Fibroblast of lung (primary cell): ENCODE data around the gene STPG1.

Experiments used
- EZH2 ChIP-seq: IDR thresholded peaks from 2 replicates; pipeline ENCODE4 v1.5.1; 2012; ENCODE audit warnings: low read length, control low read depth, mild to moderate bottlenecking; ENCODE audit errors: missing control alignments
- TF ChIP-seq, protein P1 (sequence below), 2 donors: IDR thresholded peaks in 1 of 2; conservative IDR thresholded peaks in 1 of 2; 1 replicate in 1 of 2; 2 replicates in 1 of 2; pipeline ENCODE4 v1.5.1; 2011 to 2012; ENCODE audit warnings: low read length in 2 of 2, control low read depth in 1 of 2, inconsistent platforms in 1 of 2, low read depth in 1 of 2, mild to moderate bottlenecking in 1 of 2

DNA sequence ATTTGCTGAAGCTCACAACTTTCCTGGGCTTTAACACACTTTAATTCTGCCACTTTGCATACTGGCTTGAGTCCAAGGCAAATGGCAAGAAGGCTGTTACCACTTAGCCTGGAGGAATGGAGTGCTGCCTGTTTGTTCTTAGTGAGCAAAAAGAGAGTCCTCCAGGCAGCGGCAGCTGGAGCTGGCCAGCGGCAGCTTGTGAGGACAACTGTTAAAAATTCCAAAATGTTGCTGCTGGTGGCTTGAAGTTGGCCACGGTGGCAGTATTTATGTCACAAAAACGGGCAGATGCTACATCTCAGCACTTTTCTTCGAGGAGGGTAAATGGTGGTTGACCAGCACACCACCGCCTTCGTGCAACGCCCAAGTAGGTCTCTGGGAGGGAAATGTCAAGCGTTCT is 27.3 kb downstream of the STPG1 start:
- TF ChIP-seq, protein P1, sequence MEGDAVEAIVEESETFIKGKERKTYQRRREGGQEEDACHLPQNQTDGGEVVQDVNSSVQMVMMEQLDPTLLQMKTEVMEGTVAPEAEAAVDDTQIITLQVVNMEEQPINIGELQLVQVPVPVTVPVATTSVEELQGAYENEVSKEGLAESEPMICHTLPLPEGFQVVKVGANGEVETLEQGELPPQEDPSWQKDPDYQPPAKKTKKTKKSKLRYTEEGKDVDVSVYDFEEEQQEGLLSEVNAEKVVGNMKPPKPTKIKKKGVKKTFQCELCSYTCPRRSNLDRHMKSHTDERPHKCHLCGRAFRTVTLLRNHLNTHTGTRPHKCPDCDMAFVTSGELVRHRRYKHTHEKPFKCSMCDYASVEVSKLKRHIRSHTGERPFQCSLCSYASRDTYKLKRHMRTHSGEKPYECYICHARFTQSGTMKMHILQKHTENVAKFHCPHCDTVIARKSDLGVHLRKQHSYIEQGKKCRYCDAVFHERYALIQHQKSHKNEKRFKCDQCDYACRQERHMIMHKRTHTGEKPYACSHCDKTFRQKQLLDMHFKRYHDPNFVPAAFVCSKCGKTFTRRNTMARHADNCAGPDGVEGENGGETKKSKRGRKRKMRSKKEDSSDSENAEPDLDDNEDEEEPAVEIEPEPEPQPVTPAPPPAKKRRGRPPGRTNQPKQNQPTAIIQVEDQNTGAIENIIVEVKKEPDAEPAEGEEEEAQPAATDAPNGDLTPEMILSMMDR (conservative IDR thresholded peaks at IDR 0.05 in 1 of 2, IDR thresholded peaks at IDR 0.05 in 1 of 2; ENCODE audit: low read depth in 1 of 2, low read length in 2 of 2) = no peak
- TF ChIP-seq EZH2 = no peak
